ENCODE data around the gene IGF2.

- TF ChIP-seq POLR2A (IDR thresholded peaks at IDR 0.05) (no peak), EP300 (IDR thresholded peaks at IDR 0.05) (no peak), POLR2AphosphoS5 (IDR thresholded peaks at IDR 0.05) (no peak)
- TF ChIP-seq, protein P1, sequence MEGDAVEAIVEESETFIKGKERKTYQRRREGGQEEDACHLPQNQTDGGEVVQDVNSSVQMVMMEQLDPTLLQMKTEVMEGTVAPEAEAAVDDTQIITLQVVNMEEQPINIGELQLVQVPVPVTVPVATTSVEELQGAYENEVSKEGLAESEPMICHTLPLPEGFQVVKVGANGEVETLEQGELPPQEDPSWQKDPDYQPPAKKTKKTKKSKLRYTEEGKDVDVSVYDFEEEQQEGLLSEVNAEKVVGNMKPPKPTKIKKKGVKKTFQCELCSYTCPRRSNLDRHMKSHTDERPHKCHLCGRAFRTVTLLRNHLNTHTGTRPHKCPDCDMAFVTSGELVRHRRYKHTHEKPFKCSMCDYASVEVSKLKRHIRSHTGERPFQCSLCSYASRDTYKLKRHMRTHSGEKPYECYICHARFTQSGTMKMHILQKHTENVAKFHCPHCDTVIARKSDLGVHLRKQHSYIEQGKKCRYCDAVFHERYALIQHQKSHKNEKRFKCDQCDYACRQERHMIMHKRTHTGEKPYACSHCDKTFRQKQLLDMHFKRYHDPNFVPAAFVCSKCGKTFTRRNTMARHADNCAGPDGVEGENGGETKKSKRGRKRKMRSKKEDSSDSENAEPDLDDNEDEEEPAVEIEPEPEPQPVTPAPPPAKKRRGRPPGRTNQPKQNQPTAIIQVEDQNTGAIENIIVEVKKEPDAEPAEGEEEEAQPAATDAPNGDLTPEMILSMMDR (IDR thresholded peaks at IDR 0.05): no peak
Measured at GRCh38 chr11:2155511-2155910, 16.3 kb upstream of the IGF2 start.
